PC-3 (cell line): ENCODE results near the gene KCTD20.

Experiments used
- CTCF ChIP-seq: fragments of 300-600 bp; sonication (generic); conservative IDR thresholded peaks from 2 replicates; pipeline ENCODE4 v1.5.1; 2017; ENCODE audit warnings: antibody characterized with exemption, low read depth, mild to moderate bottlenecking, low read length
- EZH2 ChIP-seq: fragments of 300-600 bp; sonication (generic); IDR thresholded peaks from one replicate; pipeline ENCODE4 v1.6.1; 2017; ENCODE audit warnings: antibody characterized with exemption, mild to moderate bottlenecking, low read length; ENCODE audit not compliant: unreplicated experiment
- EZH2phosphoT487 ChIP-seq: fragments of 300-600 bp; sonication (generic); IDR thresholded peaks from 2 replicates; pipeline ENCODE4 v1.6.1; 2018; ENCODE audit warnings: mild to moderate bottlenecking, antibody characterized with exemption, low read length, borderline replicate concordance

GRCh38 chr6:36467625-36468024 lies 24.8 kb downstream of the KCTD20 start:
- TF ChIP-seq CTCF (no peak), EZH2phosphoT487 (no peak), EZH2 (no peak)
